Loucy (cell line): ENCODE data around the gene ABCB11.
A peak's percentile ranks its signal among the peaks of the same experiment; 100 is the strongest.
"Not testable (repeated sequence)": the region's sequence is repeated elsewhere in the genome, so short reads cannot be mapped to it uniquely, and the experiment has no call there.

Experiments used
- H2AFZ ChIP-seq: fragments of 200-600 bp; sonication (generic); 2 replicates; pipeline ENCODE4 v1.6.0; 2016; ENCODE audit warnings: antibody characterized with exemption, mild to moderate bottlenecking, low read length, moderate library complexity
- H3F3A ChIP-seq: fragments of 200-600 bp; 2 replicates; pipeline ENCODE4 v1.6.0; 2016; ENCODE audit warnings: antibody characterized with exemption, low read depth, mild to moderate bottlenecking
- H3K27me3 ChIP-seq: fragments of 200-600 bp; sonication (generic); 2 replicates; pipeline ENCODE4 v1.6.1; 2014; ENCODE audit warnings: low read length, mild to moderate bottlenecking; ENCODE audit not compliant: insufficient read depth, poor library complexity, severe bottlenecking
- H3K36me3 ChIP-seq: fragments of 200-600 bp; sonication (generic); 2 replicates; pipeline ENCODE4 v1.6.1; 2016; ENCODE audit warnings: low read length; ENCODE audit not compliant: insufficient read depth
- H3K4me1 ChIP-seq: fragments of 200-600 bp; sonication (generic); 2 replicates; pipeline ENCODE4 v1.5.1; 2014; ENCODE audit warnings: low read length, mild to moderate bottlenecking; ENCODE audit not compliant: insufficient read depth, poor library complexity, severe bottlenecking
- H3K4me2 ChIP-seq: fragments of 200-600 bp; sonication (generic); 2 replicates; pipeline ENCODE4 v1.6.0; 2014; ENCODE audit warnings: antibody characterized with exemption, low read length, low read depth, mild to moderate bottlenecking; ENCODE audit not compliant: poor library complexity, severe bottlenecking
- H3K4me3 ChIP-seq: fragments of 200-600 bp; sonication (generic); 2 replicates; pipeline ENCODE4 v1.5.1; 2014; ENCODE audit warnings: low read length, mild to moderate bottlenecking, mixed read lengths; ENCODE audit not compliant: poor library complexity, severe bottlenecking
- H3K79me2 ChIP-seq: fragments of 200-600 bp; sonication (generic); 2 replicates; pipeline ENCODE4 v1.6.1; 2014; ENCODE audit warnings: low read length; ENCODE audit not compliant: insufficient read depth
- H3K9ac ChIP-seq: fragments of 200-600 bp; sonication (generic); 2 replicates; pipeline ENCODE4 v1.6.0; 2014; ENCODE audit warnings: mild to moderate bottlenecking, low read depth, low read length, moderate library complexity; ENCODE audit not compliant: poor library complexity, severe bottlenecking
- H3K9me2 ChIP-seq: fragments of 200-600 bp; sonication (generic); replicated peaks from 2 replicates; pipeline ENCODE4 v1.6.1; 2016; ENCODE audit warnings: low read depth, low read length, mixed read lengths
- H3K9me3 ChIP-seq: fragments of 200-600 bp; sonication (generic); 2 replicates; pipeline ENCODE4 v1.6.1; 2014; ENCODE audit warnings: mild to moderate bottlenecking, antibody characterized with exemption, low read length, low read depth; ENCODE audit not compliant: insufficient read depth
- H4K20me1 ChIP-seq: fragments of 200-600 bp; sonication (generic); 2 replicates; pipeline ENCODE4 v1.6.0; 2014; ENCODE audit warnings: antibody characterized with exemption, low read length, mild to moderate bottlenecking; ENCODE audit not compliant: insufficient read depth, poor library complexity, severe bottlenecking
- CTCF ChIP-seq: fragments of 200-600 bp; sonication (generic); conservative IDR thresholded peaks from 2 replicates; pipeline ENCODE4 v1.5.1; 2014; ENCODE audit warnings: mild to moderate bottlenecking, antibody characterized with exemption, low read length
- EZH2phosphoT487 ChIP-seq: fragments of 200-600 bp; IDR thresholded peaks from 2 replicates; pipeline ENCODE4 v1.6.1; 2018; ENCODE audit warnings: antibody characterized with exemption, mild to moderate bottlenecking, moderate library complexity, borderline replicate concordance

Gene ABCB11

GRCh38 chr2:168939918-168940317 is 91.2 kb downstream of the ABCB11 start:
- H3K9me2 ChIP-seq, result no peaks in the 10 kb centered on the region

GRCh38 chr2:168939061-168939460 is 92.1 kb downstream of the ABCB11 start:
- no peak overlapping the region for H3K9ac ChIP-seq
- no peaks in the 10 kb centered on the region for H4K20me1 ChIP-seq
- no peaks in the 10 kb centered on the region for H3K9me3 ChIP-seq
- H3K9me2 ChIP-seq, result no peaks in the 10 kb centered on the region
- no peaks in the 10 kb centered on the region for H3K36me3 ChIP-seq
- no peaks in the 10 kb centered on the region for H3K27me3 ChIP-seq
- peaks cover 3% of the 10 kb centered on the region for H3K4me1 ChIP-seq
- no peaks in the 10 kb centered on the region for H3K79me2 ChIP-seq
- TF ChIP-seq CTCF, result no peak
- no peak for TF ChIP-seq EZH2phosphoT487
- no peak overlapping the region for H3K4me2 ChIP-seq
- no peaks in the 10 kb centered on the region for H3F3A ChIP-seq
- H3K4me3 ChIP-seq, result no peak overlapping the region
- no peak overlapping the region for H2AFZ ChIP-seq

More at GRCh38 chr2:168939918-168940317, 91.2 kb downstream of the ABCB11 start:
- Histone ChIP-seq H3K27me3 (no peaks in the 10 kb centered on the region), H3K4me2 (no peak overlapping the region), H2AFZ (0 out of 2 replicates have a peak overlapping the region, but pooled peaks have one; percentile 49), H4K20me1 (no peaks in the 10 kb centered on the region), H3F3A (no peaks in the 10 kb centered on the region), H3K9ac (no peak overlapping the region), H3K4me1 (peaks cover 8% of the 10 kb centered on the region), H3K4me3 (no peak overlapping the region), H3K36me3 (no peaks in the 10 kb centered on the region), H3K9me3 (no peaks in the 10 kb centered on the region), H3K79me2 (no peaks in the 10 kb centered on the region)
- TF ChIP-seq CTCF, result no peak
- no peak for TF ChIP-seq EZH2phosphoT487

GRCh38 chr2:168935810-168936581 is 95.1 kb downstream of the ABCB11 start:
- Histone ChIP-seq H3K27me3 (no peaks in the 10 kb centered on the region), H2AFZ (no peak overlapping the region), H3K36me3 (no peaks in the 10 kb centered on the region), H4K20me1 (no peaks in the 10 kb centered on the region), H3K4me3 (no peak overlapping the region), H3K9ac (no peak overlapping the region), H3K79me2 (no peaks in the 10 kb centered on the region), H3F3A (no peaks in the 10 kb centered on the region), H3K9me2 (no peaks in the 10 kb centered on the region), H3K4me2 (no peak overlapping the region), H3K9me3 (no peaks in the 10 kb centered on the region), H3K4me1 (no peaks in the 10 kb centered on the region)
- TF ChIP-seq EZH2phosphoT487, result no peak

GRCh38 chr2:168934826-168935225 is 96.3 kb downstream of the ABCB11 start:
- Histone ChIP-seq H3F3A (no peaks in the 10 kb centered on the region), H3K4me2 (no peak overlapping the region), H3K9me2 (no peaks in the 10 kb centered on the region), H3K9me3 (no peaks in the 10 kb centered on the region), H3K36me3 (no peaks in the 10 kb centered on the region), H3K27me3 (no peaks in the 10 kb centered on the region), H3K4me1 (no peaks in the 10 kb centered on the region), H2AFZ (no peak overlapping the region), H3K79me2 (no peaks in the 10 kb centered on the region), H4K20me1 (no peaks in the 10 kb centered on the region), H3K9ac (no peak overlapping the region), H3K4me3 (no peak overlapping the region)
- TF ChIP-seq CTCF (no peak), EZH2phosphoT487 (no peak)

GRCh38 chr2:168932174-168932573 is 99.0 kb downstream of the ABCB11 start:
- H3K4me1 ChIP-seq, H2AFZ ChIP-seq, H3K4me2 ChIP-seq, H3K9ac ChIP-seq, H3F3A ChIP-seq, H3K9me3 ChIP-seq, H3K9me2 ChIP-seq, H4K20me1 ChIP-seq, H3K36me3 ChIP-seq, H3K4me3 ChIP-seq, H3K27me3 ChIP-seq, H3K79me2 ChIP-seq: not testable (repeated sequence)
